Endometrium (tissue), 2 donors: ENCODE results near the gene TBCCD1.

Experiments
- FAIRE-seq: peaks from 2 replicates; lab custom pipeline; 2012; peaks lifted over from hg19 to GRCh38; lab: Jason Lieb, UNC
- donor health status: control.
- donor health status: control.

The TBCCD1 gene, protein sequence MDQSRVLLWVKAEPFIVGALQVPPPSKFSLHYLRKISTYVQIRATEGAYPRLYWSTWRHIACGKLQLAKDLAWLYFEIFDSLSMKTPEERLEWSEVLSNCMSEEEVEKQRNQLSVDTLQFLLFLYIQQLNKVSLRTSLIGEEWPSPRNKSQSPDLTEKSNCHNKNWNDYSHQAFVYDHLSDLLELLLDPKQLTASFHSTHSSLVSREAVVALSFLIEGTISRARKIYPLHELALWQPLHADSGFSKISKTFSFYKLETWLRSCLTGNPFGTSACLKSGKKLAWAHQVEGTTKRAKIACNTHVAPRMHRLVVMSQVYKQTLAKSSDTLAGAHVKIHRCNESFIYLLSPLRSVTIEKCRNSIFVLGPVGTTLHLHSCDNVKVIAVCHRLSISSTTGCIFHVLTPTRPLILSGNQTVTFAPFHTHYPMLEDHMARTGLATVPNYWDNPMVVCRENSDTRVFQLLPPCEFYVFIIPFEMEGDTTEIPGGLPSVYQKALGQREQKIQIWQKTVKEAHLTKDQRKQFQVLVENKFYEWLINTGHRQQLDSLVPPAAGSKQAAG

GRCh38 chr3:186567072-186567921 is at the start of gene TBCCD1:
TBCCD1 (minus strand) TSS chr3:186567339; CDS start chr3:186564329, 3,010 bp downstream.
- FAIRE-seq = no peak

DNA sequence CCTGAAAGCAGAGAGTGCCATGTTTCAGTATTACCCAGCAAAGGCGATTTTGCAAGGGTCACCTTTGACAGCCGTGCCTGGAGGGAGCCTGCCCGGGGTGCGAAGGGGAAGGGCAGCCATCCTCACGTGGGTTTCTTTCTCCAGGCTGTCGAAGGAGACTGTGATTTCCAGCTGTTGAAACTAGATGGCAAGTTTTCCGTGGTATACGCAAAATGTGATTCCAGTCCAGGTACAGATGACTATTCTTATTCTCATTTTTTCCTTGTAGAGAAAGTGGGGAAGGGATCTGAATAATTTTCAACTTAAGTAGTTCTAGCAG is 49.1 kb upstream of the TBCCD1 start:
- no peak for FAIRE-seq

- FAIRE-seq = no peak
Measured at GRCh38 chr3:186614597-186615483, 47.7 kb upstream of the TBCCD1 start.

- no peak for FAIRE-seq
Measured at GRCh38 chr3:186614266-186614596, 47.1 kb upstream of the TBCCD1 start.

DNA sequence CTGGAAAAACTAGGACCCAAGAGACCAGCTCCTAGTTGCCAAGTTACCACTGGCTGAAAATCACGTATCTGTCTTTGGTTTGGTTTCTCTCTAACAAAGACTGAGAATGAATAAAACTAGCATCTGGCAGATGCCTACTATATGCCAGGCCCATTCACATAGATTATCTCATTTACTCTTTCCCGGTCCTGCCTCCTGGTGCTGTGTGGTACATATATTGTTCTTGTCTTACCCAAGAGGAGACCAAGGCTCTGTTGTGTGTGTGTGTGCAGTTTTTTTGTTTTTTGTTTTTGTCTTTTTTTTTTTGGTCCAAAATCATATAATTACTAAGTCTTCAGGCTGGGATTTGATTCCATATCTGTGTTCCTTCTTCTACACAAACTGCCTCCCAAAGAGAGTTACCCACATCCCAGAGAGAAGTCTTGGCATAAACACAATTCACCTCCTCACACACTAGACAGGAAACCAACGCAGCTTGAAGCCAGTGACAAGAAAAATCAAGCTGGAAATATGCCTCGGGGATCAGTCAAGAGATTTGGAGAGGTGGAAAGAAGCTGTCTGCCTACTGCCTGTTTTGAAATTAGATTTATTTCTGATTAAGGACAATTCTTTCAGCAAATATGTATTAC is 46.6 kb upstream of the TBCCD1 start:
- no peak for FAIRE-seq

- FAIRE-seq = no peak
Measured at GRCh38 chr3:186612721-186613636, 45.8 kb upstream of the TBCCD1 start, which contains the start of gene AHSG. AHSG (plus strand) TSS chr3:186613060; CDS start chr3:186613142, 82 bp downstream.

DNA sequence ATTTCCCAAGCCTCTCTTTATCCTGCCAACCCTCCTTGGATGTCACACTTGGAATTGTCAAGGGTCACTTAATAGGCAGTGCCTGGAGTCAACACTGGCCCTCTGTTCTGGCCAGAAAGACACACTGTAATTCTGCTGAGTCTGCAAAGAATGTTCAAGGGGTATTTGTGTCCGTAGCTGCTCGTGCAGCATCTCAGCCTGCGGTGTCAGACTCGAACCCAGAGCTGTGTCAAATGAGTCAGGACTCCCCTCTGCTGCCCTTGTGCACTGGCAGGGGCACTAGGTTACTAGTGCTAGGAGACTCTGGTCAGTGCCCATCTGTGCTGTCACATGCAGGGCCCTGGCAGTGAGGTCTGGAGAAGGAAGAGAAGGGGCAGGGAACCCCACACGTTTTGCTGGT is 44.9 kb upstream of the TBCCD1 start:
- no peak for FAIRE-seq

- FAIRE-seq = no peak
Measured at GRCh38 chr3:186609247-186609868, 42.2 kb upstream of the TBCCD1 start.

DNA sequence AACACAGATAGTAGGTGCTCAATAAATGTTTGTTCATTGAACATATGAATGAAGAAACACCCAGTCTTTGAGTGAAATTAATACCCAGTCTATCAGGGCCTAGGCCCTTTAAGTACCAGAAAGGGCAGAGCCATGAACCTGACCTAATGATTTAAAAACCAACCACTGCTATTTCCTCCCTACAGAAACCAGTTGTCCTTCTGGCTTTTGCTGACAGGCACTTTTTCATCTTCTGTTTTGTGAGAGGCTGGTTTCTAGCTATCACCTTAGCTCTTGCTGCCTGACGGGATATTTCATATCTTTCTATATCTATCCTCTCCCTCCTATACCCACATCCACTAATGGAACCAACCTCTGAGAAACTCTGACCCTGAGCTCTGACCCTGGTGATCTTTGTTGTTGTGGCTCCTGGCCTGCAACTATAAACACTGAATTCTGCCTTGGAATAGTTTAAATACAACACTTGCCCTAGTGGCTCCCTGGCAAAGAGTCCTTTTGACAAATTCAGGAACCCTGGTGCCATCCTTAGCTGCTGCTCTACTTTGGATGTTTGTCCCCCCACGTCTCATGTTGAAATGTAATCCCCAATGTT is 41.6 kb upstream of the TBCCD1 start:
- FAIRE-seq = no peak

DNA sequence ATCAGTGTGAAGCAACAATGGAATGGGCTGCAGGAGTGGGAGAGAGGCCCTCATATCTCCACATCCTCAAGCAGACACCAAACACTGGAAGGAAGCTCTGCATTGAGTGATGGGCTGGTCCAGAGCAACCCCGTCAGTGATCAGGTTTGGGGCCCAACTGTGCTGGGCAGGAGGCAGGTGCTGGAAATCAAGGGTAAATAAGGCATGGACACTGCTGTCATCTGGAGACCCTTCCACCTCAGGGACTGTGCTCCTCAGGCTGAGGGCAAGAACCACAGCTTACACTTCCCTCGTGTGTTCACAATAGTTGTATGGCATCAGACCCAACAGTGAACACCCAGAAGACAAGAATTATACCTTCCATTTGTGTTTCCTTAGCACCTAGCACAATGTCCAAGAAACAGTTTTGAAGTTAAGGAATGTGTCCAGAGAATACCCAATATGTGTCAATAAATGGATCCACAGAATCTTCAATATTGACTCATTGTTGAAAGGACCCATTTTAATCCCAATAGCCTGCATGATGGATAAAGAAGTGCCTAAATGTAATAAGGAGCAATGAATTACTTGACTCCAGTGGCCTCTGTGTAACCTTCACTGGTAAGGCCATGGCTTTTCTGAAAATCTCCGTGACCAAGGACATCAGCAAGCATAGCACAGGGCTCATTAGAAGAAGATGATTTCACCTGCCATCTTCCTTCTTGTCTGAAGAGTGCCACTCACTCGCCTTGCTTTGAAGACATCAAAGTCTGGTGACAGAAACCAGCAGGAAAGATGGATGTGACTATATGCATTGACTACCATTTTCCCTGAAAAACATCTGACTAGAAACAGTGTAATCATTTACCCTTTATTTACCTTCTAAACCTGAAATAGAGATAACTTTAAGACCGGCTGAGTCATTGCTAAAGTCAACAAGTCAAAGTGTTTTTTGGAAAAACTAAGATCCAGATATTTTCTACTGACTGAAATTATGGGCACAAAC is 38.7 kb upstream of the TBCCD1 start:
- no peak for FAIRE-seq

GRCh38 chr3:186605078-186605477 is 37.9 kb upstream of the TBCCD1 start:
- no peak for FAIRE-seq

DNA sequence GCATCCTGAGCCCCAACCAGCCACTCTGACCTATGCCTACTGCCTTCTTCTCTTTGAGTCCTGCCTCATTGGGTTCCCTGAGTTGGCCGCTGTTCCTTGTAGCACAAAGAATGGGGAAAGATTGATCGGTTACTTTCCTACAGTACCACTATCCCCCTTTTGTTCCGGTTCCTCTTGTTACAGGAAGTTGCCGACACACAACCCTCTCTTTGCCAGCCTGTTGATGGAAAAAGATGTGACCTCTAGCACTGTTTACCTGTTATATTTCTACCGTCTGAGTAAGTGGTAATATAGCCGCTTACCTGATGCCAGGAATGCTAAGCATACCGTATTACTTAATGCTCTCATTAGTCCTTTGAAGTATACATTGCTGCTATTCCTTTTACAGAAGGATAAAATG is 36.0 kb upstream of the TBCCD1 start:
- FAIRE-seq = no peak

- FAIRE-seq = no peak
Measured at GRCh38 chr3:186600896-186601295, 33.8 kb upstream of the TBCCD1 start.

GRCh38 chr3:186599785-186600166 is 32.6 kb upstream of the TBCCD1 start:
- no peak for FAIRE-seq

DNA sequence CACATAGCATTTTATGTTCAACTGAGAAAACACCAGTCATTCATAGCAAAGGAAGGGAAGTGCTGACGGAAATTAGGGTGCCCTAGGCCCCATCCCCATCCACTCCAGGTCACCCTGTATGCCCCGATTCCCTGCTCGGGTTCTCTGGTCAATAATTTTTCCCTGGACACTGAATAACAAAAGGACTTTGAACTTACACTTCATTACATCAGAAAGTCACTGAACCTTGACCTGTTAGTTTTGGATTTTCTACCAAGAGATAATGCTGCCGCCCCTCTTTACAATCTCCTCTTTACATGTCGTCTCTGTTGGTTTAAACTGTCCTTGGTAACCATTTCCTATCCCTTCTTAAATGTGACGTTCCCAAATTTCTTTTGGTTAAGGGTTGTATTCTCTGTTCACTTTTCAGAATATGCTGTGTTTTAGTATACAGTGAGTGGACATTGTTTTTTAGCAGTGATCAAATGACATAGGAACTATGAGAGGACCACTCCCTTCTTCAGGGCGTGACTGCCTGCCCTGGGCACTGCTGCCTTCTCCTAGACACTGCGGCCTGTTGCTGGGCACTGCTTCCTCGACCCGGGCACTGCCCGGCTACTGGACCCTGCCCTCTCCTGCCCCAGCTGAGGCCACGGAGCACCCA is 32.1 kb upstream of the TBCCD1 start:
- no peak for FAIRE-seq

DNA sequence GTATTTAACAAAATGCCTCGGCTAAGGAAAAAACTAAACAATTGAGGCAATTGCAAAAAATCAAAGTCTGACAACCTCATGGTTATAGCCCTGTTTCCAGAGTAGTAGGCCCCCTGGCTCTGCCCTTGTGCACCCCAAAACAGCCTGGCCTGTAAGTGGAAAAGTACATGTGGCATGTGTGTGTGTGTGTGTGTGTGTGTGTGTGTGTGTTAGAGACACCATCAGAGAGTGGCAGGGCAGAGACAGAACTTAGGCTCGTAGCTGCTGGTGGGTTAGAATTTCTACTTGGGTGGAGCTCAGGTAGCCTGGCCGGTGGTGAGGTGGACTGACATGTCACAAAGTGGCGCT is 31.6 kb upstream of the TBCCD1 start:
- no peak for FAIRE-seq

DNA sequence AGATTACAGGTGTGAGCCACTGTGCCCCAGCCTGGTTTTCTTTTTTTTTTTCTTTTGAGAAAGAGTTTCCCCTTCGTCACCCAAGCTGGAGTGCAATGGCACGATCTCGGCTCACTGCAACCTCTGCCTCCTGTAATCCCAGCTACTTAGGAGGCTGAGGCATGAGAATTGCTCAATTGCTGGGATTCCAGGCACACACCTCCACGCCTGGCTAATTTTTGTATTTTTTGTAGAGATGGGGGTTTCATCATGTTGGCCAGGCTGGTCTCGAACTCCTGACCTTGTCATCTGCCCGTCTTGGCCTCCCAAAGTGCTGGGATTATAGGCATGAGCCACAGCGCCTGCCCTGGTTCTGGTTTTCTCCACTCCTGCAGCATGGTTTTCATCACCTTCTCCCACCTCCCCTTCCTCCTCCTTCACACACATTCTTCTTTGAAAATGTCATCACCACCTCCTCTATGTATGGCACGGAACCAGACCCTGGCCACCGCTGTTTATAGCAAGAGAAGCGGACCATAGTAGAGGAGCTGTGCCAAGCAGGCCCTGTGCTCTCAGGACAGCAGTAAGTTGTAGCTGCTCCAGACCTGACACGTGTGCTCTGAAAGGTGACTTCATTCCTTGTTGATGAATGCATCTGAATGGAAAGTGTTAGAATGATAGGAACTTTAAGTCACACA is 31.1 kb upstream of the TBCCD1 start:
- FAIRE-seq = no peak
